HG02981 (cell line): ENCODE data around the gene TASP1.
A peak's percentile ranks its signal among the peaks of the same experiment; 100 is the strongest.
"Not testable (repeated sequence)": the region's sequence is repeated elsewhere in the genome, so short reads cannot be mapped to it uniquely, and the experiment has no call there.

Experiments used
- ATAC-seq: cut with Tn5 transposase; IDR thresholded peaks from one replicate; pipeline ENCODE4 v1.9.1; 2021; ENCODE audit warnings: mild to moderate bottlenecking, moderate library complexity; ENCODE audit not compliant: unreplicated experiment

TASP1 gene, protein sequence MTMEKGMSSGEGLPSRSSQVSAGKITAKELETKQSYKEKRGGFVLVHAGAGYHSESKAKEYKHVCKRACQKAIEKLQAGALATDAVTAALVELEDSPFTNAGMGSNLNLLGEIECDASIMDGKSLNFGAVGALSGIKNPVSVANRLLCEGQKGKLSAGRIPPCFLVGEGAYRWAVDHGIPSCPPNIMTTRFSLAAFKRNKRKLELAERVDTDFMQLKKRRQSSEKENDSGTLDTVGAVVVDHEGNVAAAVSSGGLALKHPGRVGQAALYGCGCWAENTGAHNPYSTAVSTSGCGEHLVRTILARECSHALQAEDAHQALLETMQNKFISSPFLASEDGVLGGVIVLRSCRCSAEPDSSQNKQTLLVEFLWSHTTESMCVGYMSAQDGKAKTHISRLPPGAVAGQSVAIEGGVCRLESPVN

DNA sequence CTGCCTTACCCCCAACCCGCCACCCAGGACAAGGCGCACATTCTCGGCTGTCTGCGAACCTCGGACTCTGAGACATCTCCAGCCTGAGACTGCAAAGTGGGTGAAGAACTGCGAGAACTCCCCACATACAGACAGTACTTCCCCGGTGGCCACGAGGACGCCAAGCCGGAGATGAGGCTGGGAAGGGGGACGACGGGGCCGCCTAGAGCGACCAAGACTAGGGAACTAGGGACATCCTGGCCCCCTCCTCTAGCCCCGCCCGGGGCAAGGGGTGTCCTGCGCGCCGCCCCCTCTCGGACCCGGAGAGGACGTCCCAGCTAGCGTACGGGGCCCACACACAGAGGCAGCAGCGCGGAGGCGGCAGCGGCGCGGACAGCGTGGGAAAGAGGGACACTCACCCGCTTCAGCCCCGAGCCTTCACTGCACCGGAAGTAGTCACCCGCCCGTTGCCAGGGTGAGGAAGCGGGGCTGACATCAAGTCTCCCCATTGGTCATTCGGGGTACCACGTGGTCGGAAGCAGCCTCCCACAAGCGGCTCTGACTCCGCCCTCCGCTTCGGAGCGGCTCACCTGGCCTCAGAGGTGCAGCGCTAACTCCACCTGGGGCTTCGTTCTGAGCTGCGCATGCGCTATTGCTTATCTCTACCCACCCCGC is at the start of gene TASP1:
TASP1 (minus strand) TSS at position 437 of the 654 bp plus-strand sequence. CDS start 8,854 bp downstream, outside the sequence.
- peak; percentile 100 for ATAC-seq

DNA sequence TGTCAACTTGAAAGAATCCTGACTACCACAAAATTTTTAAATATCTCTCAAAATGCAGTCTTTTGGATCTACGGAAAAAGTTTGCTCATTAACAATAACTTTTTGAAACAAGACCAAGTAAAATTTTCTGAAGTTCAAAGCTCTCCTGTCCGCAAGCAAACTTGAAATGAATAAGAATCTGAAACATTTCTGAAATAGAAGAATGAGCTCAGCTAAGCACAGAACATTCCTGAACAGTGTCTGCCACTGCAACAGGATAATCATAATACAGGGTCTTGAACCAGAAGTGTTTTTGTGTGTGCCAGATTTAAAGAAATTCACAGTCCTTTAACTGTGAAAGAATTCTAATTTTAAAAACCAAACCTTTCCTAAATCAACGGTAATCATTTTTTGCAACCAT is 49.1 kb upstream of the TASP1 start:
- no peak for ATAC-seq

DNA sequence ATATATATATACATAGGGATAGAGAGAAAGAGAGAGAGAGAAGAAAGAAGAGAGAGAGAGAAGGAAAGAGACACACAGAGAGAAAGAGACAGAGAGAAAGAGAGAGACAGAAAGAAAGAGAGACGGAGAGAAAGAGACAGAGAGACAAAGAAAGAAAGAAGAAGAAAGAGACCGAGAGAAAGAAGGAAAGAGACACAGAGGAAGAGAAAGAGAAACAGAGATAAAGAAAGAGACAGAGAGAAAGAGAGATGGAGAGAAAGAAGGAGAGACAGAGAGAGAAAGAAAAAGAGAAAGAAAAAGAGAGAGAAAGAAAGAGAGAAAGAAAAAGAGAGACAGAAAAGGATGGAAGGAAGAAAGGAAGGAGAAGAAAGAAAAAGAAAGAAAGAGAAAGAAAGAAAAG is 46.9 kb upstream of the TASP1 start:
- no peak for ATAC-seq

DNA sequence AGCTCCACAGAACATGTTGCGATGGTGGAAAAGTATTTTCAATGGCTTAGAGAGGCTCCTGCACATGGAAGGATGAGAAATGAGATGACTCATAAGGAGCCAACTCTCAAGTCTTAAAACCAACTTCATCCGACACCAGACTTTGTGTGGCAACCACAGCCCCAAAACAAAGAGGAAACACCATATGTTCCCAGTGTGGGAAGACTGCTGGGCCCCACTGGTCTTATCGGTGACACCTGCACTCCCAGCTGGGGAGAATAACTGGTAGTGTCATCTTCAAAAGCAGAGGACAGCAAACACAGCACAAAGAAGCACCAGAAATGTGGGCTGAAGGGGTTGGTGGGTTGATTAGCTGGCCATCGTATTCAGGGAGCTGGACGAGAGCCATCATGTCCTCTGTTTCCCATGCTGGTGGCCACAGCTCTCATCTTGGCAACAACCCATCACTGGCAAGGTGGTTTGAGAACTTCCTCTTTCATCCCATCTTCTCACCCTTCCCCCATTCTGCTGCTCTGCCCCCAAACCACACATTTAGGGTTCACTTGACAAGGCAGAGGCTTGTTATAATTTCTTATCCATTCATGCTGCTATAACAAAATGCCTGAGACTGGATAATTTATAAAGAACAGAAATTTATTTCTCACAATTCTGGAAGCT is 46.0 kb upstream of the TASP1 start:
- peak; percentile 64 for ATAC-seq

DNA sequence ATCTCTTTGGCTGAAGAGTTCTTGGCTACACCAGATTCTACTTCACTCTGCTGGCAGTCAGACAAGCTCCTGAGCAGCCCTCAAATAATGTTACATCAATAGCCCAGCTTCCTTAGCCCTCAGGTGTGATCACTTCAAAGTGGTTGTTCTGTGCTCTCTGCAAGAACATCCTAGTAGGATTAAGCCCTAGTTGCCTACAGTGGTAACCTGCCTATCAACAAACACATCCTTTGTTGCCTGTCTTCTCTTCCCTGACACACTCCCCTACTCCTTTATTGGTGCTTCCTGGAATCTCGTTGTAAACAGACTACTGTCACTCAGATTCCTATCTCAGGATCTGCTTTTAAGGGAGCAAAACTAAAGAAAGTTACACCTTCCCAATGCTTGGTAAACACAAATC is 45.1 kb upstream of the TASP1 start:
- ATAC-seq: no peak

DNA sequence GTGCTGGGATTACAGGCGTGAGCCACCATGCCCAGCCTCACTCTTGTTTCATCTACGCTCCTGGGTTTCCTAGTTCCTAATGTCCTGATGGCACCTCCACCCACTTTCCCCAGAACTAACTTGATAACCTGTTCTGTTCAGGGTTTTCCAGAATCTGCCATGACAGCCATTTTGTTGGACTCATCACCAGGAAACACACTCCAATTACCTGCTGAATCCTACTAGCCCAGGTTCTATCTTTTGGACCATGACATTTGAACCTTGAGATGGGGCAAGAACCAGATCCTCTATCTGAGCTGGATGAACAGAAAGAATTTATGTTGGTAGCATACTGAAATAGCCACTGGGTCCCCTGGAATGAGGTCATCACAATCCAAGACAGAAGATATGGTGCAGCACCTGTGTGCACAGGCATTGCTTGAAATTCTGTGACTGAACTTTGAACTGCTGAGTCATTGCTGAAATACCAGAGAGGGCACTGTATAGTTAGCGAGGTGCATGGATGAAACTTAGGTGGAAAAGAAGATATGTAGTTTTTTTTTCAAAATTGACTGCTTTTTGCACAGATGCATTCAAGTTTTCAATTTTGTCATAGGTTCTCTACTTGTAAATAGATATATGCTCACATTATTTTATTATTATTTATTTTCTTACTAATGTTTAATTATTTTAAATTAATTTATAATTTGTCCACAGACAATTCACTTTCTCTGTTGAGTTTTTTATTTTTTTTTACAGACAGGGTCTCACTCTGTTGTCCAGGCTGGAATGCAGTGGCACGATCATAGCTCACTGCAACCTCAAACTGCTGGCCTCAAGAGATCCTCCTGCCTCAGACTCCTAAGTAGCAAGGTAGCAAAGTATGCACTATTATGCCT is 42.8 kb upstream of the TASP1 start:
- peak; percentile 59 for ATAC-seq

DNA sequence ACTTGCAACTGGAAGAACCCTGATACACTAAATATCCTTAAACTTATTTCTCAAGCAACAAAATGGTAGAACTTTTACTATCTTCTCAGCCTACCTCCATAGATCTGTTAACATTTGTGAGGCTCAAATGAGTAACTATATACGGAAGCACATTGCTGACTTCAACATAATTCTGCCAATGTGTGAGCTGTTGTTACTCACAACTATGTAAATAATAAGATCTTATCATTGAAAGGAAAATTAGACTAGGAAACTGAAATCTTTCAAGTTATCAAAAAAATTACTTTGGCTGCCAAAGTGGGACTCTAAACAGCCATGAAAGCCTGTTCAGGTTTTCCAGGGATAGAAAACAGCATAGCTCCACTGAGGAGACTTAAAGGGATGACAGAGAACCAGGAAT is 40.2 kb upstream of the TASP1 start:
- ATAC-seq: no peak

DNA sequence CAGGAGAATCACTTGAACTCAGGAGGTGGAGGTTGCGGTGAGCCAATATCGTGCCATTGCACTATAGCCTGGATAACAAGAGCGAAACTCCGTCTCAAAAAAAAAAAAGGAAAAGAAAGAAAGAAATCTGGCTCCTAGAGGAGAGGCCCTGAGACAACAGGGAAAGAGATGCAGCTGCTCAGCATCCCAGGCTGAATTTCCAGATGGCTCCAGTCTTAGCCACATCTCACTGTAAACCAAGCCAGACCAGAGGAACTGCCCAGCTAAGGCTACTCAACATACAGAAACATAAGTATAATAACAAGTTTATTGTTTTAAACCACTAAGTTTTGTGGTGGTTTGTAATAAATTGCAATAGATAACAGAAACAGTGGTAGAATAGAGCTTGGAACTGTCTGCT is 38.5 kb upstream of the TASP1 start:
- no peak for ATAC-seq

DNA sequence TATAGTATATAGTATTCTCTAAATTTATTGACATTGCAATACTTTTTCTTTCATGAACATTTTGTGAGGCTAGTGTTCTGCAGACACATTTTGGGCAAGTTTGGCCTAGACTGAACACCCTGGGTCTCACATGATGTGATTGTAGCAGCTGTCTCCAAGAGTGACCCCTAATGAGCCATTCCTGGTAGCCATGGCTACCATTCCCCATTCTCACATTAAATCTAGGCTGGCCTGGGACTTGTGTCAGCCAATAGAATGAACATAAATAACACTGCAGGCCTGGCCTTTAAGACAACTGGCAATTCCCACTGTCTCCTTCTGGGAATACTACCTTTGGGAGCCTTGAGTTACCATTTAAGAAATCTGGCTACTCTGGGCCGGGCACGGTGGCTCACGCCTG is 38.0 kb upstream of the TASP1 start:
- ATAC-seq: no peak

DNA sequence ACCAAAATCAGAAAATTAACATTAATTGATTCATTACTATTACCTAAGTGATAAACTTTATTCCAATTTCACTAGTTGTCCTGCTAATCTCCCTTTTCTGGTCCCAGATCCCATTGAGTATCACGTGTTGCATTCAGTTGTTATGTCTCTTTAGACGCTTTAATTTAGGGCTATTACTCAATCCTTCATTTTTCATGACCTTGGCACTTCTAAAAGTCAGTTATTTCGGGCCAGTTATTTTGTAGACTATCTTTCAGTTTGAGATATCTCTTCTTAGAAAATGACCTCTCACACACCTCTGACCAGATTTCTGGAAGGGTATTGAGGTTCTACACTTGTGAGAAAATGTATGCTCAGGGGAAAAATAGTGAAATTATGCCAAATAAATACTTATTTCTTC is 34.0 kb upstream of the TASP1 start:
- ATAC-seq: no peak

DNA sequence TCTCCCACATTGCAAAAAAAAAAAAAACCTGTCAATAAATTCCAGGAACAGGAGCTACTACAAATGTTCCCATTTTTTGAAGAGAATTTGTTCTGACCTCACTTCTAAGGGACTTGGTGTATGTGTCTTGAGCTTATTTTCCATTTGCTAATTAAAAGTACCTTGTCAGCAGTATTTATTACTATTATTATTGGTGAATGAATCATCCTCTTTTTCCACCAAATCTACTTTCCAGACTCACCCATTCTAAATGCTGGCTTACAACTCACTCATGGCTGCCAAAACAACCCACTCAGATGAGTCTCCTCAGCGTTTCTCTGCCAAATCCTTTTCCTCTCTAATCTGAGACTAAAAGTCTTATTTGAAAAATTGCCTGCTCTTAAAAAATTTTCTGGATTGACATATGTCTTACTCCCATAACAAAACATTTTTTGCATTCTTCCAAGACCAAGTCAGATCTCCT is 33.2 kb upstream of the TASP1 start:
- ATAC-seq: no peak

DNA sequence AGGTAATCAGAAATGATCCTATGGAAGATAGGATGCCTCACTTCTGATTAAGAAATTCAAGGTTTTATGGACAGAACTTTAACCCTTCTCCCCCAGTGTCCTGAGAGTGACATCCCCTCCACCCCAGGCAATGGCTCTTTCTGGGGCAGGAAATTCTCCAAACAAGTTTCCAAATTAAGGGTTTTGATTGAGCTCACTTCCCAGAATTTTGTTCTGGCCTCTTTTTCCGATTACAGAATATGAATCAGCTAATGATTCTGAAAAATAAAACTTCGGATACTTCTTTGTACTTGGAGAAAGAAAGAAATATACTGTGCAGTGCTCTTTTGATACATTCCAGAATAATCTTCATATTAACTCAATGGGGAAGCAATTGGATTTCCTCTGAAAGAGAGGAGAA is 32.8 kb upstream of the TASP1 start:
- no peak for ATAC-seq

DNA sequence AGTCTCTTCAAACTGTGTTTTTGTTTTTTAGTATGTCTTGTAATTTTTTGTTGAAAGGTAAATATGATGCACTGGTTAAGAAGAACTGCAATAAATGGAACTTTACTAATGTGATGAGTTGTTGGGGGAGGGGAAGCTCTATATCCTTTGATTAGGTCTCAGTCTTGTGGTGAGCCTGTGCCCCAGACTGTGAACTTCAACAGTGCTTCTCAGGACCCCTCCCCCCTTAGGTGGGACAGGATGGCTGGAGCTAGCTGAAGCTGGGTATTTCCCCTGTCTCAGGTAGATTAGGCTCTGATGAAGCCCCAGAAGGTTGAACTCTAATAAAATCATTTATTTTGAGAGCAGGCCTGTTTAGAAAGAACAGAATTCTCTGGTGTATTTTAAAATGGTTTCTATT is 31.4 kb upstream of the TASP1 start:
- ATAC-seq: no peak

DNA sequence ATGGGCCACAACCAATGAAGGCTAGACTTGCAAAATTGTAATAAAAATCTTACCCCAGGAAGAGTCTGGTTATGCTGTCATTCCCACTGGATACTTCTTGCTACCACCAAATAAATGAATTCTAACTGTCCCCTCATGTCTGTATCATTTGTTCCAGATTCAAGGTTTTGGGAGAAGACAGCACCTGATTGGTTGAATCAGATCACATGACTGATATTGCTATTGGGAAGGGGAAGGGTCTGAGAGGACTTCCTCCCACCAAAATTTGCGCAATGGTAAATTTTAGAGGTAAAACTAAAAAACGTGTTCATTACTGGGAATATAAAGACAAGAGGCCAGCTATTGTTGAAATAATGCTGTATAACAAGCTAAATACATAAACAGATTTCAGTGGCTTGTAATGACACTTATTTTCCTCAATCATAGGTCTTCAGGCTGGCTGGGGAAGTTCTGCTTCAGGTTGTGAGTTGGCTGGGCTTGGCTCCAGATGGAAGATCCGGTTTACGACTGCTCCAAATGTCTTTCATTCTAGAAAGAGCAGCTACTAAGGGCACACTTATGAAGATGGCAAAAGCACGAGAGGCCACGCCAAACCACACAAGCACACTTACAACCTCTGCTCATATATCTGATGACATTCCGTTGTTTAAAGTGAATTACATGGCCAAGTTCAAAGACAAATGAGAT is 27.1 kb upstream of the TASP1 start:
- no peak for ATAC-seq

DNA sequence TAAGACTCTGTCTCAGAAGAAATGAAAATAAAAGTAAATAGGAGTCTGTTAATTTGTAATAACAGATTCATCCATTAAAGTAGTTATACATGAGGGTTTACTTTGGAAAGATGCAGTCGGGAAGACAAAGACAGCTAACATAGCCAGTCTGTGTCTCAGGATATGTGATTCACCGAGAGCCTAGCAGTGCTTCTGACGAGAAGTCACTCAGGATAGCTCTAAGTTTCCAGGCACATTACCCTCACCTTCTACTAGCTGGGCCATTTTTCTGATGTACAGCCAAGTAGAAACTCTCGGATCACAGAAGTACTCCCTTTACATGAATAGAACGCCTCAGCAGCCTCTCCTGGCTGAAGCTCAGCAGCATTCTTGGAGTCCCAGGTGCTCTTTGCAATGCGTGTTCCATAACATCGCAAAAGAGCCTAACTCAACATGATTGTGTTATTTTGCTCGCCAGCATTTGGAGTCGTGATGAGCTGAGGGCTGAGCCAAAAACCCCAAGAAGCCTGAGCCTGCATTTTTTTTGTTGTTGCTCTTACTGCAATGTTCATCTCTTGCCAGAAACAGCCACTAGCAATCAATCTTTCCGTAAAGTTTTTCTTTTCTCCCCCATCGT is 22.4 kb upstream of the TASP1 start:
- ATAC-seq: no peak

DNA sequence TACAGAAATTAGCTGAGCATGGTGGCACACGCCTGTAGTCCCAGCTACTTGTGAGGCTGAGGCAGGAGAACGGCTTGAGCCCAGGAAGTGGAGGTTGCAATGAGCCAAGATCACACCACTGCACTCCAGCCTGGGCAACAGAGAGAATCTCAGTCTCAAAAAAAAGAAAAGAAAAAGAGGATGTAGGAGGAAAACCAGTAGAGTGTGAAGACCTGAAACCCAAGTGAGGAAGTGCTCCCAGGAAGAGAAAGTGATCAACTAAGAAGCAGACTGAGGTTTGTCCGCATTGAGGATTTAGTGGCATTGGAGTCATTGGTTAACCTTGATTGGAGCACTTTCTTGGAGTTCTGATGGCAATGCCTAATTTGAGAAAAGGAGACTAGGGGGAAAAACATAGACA is 20.6 kb upstream of the TASP1 start:
- peak; percentile 96 for ATAC-seq

DNA sequence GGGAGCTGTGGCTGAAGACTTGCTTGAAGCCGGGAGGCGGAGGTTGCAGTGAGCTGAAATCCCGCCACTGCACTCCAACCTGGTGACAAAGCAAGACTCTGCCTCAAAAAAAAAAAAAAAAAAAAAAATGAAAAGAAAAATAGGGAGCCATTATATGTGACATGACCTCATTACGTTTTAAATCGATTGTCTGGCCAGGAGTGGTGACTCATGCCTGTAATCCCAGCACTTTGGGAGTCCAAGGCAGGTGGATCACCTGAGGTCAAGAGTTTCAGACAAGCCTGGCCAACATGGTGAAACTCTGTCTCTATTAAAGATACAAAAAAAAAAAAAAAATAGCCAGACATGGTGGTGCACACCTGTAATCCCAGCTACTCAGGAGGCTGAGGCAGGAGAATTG is 19.3 kb upstream of the TASP1 start:
- ATAC-seq: not testable (repeated sequence)

DNA sequence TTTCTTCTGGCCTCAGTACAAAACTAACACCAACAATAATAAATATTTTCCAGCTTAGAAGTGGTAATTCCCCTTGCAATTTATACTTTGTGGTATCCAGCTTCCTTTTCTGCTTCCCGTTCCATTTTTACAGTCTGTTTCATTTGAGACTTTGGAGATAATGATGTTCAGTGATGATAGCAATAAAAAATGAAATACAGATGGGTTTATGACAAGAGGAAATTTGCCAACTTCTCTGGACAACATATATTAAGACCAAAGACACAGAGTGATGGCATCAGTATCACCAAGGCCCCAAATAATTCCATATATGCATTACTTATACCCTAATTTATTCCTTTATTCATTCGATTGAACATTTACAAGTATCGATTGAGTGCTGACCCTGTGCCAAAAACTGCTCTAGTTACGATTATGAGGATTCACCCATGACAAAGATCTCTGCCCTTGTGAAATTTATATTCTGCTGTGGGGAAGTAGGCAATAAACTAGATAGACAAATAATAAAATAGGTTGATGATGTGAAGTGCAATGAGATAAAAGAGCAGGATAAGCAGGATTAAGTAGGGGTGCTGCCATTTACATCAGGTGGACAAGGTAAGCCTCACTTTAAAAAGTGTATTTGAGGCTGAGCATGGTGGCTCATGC is 18.1 kb upstream of the TASP1 start:
- ATAC-seq: no peak

DNA sequence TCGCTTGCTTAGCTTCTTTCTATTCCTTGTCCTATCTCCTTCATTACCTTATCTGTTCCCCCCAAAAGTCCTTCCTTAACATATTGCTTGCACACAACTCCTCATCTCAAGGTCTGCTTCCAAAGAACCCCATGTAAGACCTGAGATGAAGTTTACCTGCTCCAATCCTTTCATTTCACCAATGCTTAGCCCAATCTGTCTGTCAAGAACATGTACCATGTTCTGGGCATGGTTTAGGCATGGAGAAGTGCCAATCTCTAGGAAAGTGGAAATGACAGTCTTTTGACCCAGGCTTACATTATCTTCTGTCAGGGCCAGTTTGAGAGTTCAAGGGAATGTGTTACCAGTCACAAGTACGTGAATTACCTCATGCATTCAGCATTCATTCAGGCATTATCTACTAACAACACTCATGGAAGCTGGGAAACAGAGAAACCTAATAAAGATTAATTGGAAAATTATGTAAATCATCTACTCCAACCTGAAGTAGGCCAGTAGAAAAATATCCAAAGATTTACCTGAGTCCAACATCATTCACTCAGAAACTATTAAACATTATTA is 15.8 kb upstream of the TASP1 start:
- ATAC-seq: no peak
